ENCODE results near the gene CTNNA3. TPM values are rescaled to one million over a fixed set of nuclear protein-coding genes. Genes with fewer than 3 reads are reported as not detected.

The CTNNA3 gene
- total RNA-seq, 1 donor from 2014 or later = not detected

DNA sequence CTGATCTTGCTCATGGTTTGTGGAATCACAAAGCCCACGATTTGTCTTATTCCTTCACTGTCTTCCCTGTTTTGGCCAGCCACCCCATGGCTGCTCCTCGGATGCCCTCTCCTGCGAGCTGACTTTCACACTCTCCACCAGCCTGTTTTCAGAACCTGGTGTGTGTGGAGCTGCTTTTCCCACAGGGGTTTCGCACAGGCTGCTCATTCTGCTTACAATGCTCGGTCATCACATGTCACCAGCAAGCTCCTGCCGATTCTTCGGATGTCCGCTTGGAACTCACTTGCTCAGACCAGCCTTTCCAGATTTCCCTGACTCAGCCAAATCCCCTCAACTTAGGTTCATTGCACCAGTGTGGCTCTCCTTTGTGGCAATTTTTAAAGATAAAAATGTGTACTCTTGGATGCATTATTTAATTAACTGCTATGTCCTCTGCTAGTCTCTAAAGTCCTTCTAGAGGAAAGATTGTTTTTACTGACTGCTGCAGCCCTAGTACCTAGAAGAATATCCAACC, 1788.7 kb downstream of the CTNNA3 start:
- no peak for TF ChIP-seq CTCF (IDR thresholded peaks at IDR 0.05; ENCODE audit: insufficient read depth, low read length, severe bottlenecking)
- Histone ChIP-seq H3K4me3 (ENCODE audit: low read depth, low read length) (no peak overlapping the region), H3K27me3 (ENCODE audit: control insufficient read depth, insufficient read depth, low read length) (no peaks in the 10 kb centered on the region), H3K36me3 (ENCODE audit: control insufficient read depth, insufficient read depth, low read length) (no peaks in the 10 kb centered on the region)
- DNase-seq (ENCODE audit: low read depth) (no peak), FAIRE-seq (no peak)

GRCh38 chr10:65903620-65904019, 1792.4 kb downstream of the CTNNA3 start:
- FAIRE-seq = no peak
- DNase-seq (ENCODE audit: low read depth) = no peak
- TF ChIP-seq CTCF (IDR thresholded peaks at IDR 0.05; ENCODE audit: insufficient read depth, low read length, severe bottlenecking) = no peak
- H3K36me3 ChIP-seq (ENCODE audit: control insufficient read depth, insufficient read depth, low read length) = no peaks in the 10 kb centered on the region
- H3K4me3 ChIP-seq (ENCODE audit: low read depth, low read length) = no peak overlapping the region
- H3K27me3 ChIP-seq (ENCODE audit: control insufficient read depth, insufficient read depth, low read length) = no peaks in the 10 kb centered on the region

DNA sequence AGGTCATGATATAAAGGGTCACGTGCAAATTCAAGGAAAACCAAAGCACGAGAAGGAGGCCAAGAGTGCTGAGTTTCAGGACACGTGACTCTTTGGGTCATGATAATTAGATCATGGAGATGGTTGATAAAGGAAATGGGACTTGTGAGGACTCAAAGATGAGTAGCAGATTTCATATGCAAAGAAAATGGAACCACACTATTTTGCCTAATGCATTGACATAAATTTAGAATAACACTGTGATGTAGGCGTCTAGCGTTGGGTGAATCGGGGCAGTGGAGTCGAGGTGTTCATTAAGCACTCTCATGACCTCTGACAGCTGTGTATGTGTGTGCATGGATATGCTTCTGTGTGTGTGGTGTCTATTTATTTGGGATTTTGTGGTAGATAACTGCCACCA, 1795.7 kb downstream of the CTNNA3 start:
- Histone ChIP-seq H3K27me3 (ENCODE audit: control insufficient read depth, insufficient read depth, low read length) (no peaks in the 10 kb centered on the region), H3K36me3 (ENCODE audit: control insufficient read depth, insufficient read depth, low read length) (no peaks in the 10 kb centered on the region), H3K4me3 (ENCODE audit: low read depth, low read length) (no peak overlapping the region)
- DNase-seq (ENCODE audit: low read depth) = no peak
- no peak for FAIRE-seq
- no peak for TF ChIP-seq CTCF (IDR thresholded peaks at IDR 0.05; ENCODE audit: insufficient read depth, low read length, severe bottlenecking)

DNA sequence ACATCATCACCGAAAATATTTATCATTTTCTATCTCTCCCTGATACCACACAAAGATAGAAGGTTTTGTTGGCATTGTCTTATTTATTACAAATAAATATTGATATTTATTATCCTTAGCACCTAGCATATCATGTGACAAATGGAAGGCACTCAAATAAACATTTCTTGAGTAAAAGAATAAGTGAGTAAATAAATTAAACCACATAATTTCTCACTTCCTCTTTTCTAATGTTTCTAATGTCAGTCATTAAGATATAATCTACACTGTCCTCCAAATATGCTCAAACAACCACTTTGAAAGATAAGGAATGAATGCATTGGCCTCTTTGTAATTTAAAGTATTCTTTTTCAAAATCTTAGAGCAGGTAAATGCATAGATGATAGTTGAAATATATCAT, 1797.9 kb downstream of the CTNNA3 start:
- DNase-seq (ENCODE audit: low read depth) (no peak), FAIRE-seq (no peak)
- no peak for TF ChIP-seq CTCF (IDR thresholded peaks at IDR 0.05; ENCODE audit: insufficient read depth, low read length, severe bottlenecking)
- H3K36me3 ChIP-seq (ENCODE audit: control insufficient read depth, insufficient read depth, low read length) = no peaks in the 10 kb centered on the region
- H3K4me3 ChIP-seq (ENCODE audit: low read depth, low read length) = no peak overlapping the region
- H3K27me3 ChIP-seq (ENCODE audit: control insufficient read depth, insufficient read depth, low read length) = no peaks in the 10 kb centered on the region

DNA sequence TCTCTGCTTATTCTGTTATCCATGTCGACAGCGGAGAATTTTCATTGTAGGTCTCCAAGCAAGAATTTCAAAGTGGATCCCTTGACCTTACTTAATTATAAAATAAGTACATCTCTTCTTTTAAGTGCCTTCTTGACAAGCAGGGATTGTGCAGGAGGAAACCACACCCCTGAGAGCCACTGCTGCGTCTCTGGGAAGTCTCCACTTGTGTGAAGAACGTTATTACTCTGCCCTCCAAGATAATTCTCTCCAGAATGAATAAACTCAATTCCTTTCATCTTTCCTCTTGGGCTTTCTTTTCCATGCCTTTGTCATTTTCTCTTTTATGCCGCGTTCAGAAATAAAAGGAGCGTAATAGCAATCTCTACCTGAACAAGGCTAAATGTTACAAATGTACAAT, 1801.0 kb downstream of the CTNNA3 start:
- no peak for TF ChIP-seq CTCF (IDR thresholded peaks at IDR 0.05; ENCODE audit: insufficient read depth, low read length, severe bottlenecking)
- H3K36me3 ChIP-seq (ENCODE audit: control insufficient read depth, insufficient read depth, low read length) = no peaks in the 10 kb centered on the region
- no peaks in the 10 kb centered on the region for H3K27me3 ChIP-seq (ENCODE audit: control insufficient read depth, insufficient read depth, low read length)
- H3K4me3 ChIP-seq (ENCODE audit: low read depth, low read length) = no peak overlapping the region
- no peak for FAIRE-seq
- DNase-seq (ENCODE audit: low read depth) = no peak

DNA sequence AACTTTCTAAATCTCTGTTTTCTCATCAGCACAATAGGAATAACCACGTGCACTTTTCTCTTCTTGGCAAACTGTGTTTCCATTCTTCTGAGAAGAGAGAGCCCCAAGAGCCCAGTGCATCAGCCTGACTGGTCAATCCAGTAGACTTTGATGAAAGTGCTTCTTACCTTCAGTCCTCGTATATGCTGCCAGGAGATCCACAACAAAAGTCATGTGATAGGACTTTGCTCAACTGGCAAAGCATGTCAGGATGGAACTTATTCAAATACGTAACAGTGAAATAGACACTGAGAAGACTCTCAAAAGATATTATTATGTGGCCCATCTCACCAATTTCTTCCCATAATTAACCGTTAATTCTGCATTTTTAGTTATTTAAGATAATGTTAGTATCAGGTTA, 1801.6 kb downstream of the CTNNA3 start:
- no peak overlapping the region for H3K4me3 ChIP-seq (ENCODE audit: low read depth, low read length)
- no peaks in the 10 kb centered on the region for H3K27me3 ChIP-seq (ENCODE audit: control insufficient read depth, insufficient read depth, low read length)
- FAIRE-seq (no peak), DNase-seq (ENCODE audit: low read depth) (no peak)
- H3K36me3 ChIP-seq (ENCODE audit: control insufficient read depth, insufficient read depth, low read length) = no peaks in the 10 kb centered on the region
- no peak for TF ChIP-seq CTCF (IDR thresholded peaks at IDR 0.05; ENCODE audit: insufficient read depth, low read length, severe bottlenecking)
